Measurements from ENCODE around the gene LTBP3. TPM values are rescaled to one million over a fixed set of nuclear protein-coding genes. Genes with fewer than 3 reads are reported as not detected.

The LTBP3 gene
- total and polyA plus RNA-seq, 9 of the 15 experiments (the other 6 are each of a cell fraction or from before 2014, with no cell fraction given): 0.06 to 20.5 (median 4.8) TPM

DNA sequence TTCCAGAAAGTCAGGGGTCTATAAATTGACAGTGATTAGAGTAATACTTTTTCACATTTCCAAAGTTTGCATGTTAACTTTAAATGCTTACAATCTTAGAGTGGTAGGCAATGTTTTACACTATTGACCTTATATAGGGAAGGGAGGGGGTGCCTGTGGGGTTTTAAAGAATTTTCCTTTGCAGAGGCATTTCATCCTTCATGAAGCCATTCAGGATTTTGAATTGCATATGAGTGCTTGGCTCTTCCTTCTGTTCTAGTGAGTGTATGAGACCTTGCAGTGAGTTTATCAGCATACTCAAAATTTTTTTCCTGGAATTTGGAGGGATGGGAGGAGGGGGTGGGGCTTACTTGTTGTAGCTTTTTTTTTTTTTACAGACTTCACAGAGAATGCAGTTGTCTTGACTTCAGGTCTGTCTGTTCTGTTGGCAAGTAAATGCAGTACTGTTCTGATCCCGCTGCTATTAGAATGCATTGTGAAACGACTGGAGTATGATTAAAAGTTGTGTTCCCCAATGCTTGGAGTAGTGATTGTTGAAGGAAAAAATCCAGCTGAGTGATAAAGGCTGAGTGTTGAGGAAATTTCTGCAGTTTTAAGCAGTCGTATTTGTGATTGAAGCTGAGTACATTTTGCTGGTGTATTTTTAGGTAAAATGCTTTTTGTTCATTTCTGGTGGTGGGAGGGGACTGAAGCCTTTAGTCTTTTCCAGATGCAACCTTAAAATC lies 54.0 kb downstream of the LTBP3 start (continued):
- TF ChIP-seq ARHGAP35 (IDR thresholded peaks at IDR 0.05; ENCODE audit: partially characterized antibody): no peak
- peak; percentile 85 for TF ChIP-seq SMAD1 (IDR thresholded peaks at IDR 0.05; ENCODE audit: low read depth, low read length, partially characterized antibody)
- no peak for TF ChIP-seq POLR3A (IDR thresholded peaks at IDR 0.05; ENCODE audit: borderline replicate concordance, extremely low read depth, insufficient read depth, insufficient read length)
- TF ChIP-seq ZNF217 (CRISPR knock-in tag; IDR thresholded peaks at IDR 0.05): no peak
- TF ChIP-seq ZNF695 (CRISPR knock-in tag; IDR thresholded peaks at IDR 0.05): no peak
- TF ChIP-seq KAT2B (IDR thresholded peaks at IDR 0.05; ENCODE audit: low read depth, low read length): no peak
- no peak for TF ChIP-seq RBM15 (IDR thresholded peaks at IDR 0.05; ENCODE audit: insufficient read depth, low read length)
- TF ChIP-seq, protein P1, sequence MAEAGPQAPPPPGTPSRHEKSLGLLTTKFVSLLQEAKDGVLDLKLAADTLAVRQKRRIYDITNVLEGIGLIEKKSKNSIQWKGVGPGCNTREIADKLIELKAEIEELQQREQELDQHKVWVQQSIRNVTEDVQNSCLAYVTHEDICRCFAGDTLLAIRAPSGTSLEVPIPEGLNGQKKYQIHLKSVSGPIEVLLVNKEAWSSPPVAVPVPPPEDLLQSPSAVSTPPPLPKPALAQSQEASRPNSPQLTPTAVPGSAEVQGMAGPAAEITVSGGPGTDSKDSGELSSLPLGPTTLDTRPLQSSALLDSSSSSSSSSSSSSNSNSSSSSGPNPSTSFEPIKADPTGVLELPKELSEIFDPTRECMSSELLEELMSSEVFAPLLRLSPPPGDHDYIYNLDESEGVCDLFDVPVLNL (CRISPR knock-in tag; IDR thresholded peaks at IDR 0.05; ENCODE audit: low read depth): no peak
- TF ChIP-seq GABPB1 (CRISPR knock-in tag; IDR thresholded peaks at IDR 0.05): peak; percentile 55; the same call in 1 of the 2 replicates
- TF ChIP-seq FUS (optimal IDR thresholded peaks at IDR 0.05; ENCODE audit: low read depth, low read length): no peak
- no peak for TF ChIP-seq ASH1L (IDR thresholded peaks at IDR 0.05; ENCODE audit: borderline replicate concordance, low read depth, partially characterized antibody)
- TF ChIP-seq KDM5B (IDR thresholded peaks at IDR 0.05; ENCODE audit: insufficient replicate concordance, low read depth, low read length): peak; percentile 92
- TF ChIP-seq CBX3 (IDR thresholded peaks at IDR 0.05; ENCODE audit: borderline replicate concordance in 1 of 2, low read length in 2 of 2): 0 out of 3 replicates have a peak, but pooled peaks of 1 of the 2 experiments have one; percentile 6
- 0 out of 2 replicates have a peak, but pooled peaks have one; percentile 4 for TF ChIP-seq HMG20A (CRISPR knock-in tag; conservative IDR thresholded peaks at IDR 0.05)
- no peak for TF ChIP-seq POLR3G (IDR thresholded peaks at IDR 0.05; ENCODE audit: extremely low read depth, insufficient read length, insufficient replicate concordance)
- TF ChIP-seq POLR2AphosphoS5 (IDR thresholded peaks at IDR 0.05; ENCODE audit: control insufficient read depth, insufficient read depth, low read depth, low read length): peak; percentile 95
- no peak for TF ChIP-seq ZKSCAN3 (CRISPR knock-in tag; IDR thresholded peaks at IDR 0.05)
- no peak; the same call in 1 of the 2 replicates for TF ChIP-seq RFX5 (IDR thresholded peaks at IDR 0.05; ENCODE audit: low read depth, low read length)
- TF ChIP-seq JUND (IDR thresholded peaks at IDR 0.05; ENCODE audit: borderline replicate concordance, low read depth, low read length): no peak
- TF ChIP-seq JUND (tag; IDR thresholded peaks at IDR 0.05; ENCODE audit: borderline replicate concordance, low read depth, low read length): no peak
- TF ChIP-seq, protein P2, sequence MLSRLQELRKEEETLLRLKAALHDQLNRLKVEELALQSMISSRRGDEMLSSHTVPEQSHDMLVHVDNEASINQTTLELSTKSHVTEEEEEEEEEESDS (CRISPR knock-in tag; IDR thresholded peaks at IDR 0.05): no peak
